ENCODE data around the gene PRIMA1.

DNA sequence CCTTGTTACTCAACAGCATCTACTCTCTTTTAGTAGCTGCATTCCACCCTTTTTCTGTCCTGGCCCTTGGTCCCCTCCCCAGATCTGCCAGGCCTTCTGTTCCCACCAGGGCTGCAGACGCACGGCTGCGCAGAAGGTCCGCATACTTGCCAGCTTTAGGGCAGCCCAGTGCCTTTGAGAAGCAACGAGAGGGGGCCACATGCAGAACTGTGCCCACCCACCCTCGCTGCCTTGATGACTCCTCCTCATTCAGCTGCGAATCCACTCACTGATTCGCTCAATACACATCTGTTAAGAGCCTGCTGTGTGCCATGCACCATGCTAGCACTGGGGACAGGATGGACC is 39.2 kb downstream of the PRIMA1 start:
- TF ChIP-seq, protein P1, sequence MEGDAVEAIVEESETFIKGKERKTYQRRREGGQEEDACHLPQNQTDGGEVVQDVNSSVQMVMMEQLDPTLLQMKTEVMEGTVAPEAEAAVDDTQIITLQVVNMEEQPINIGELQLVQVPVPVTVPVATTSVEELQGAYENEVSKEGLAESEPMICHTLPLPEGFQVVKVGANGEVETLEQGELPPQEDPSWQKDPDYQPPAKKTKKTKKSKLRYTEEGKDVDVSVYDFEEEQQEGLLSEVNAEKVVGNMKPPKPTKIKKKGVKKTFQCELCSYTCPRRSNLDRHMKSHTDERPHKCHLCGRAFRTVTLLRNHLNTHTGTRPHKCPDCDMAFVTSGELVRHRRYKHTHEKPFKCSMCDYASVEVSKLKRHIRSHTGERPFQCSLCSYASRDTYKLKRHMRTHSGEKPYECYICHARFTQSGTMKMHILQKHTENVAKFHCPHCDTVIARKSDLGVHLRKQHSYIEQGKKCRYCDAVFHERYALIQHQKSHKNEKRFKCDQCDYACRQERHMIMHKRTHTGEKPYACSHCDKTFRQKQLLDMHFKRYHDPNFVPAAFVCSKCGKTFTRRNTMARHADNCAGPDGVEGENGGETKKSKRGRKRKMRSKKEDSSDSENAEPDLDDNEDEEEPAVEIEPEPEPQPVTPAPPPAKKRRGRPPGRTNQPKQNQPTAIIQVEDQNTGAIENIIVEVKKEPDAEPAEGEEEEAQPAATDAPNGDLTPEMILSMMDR (IDR thresholded peaks at IDR 0.05; ENCODE audit: low read depth, low read length, poor library complexity, severe bottlenecking) = no peak
- no peak for TF ChIP-seq EZH2phosphoT487 (IDR thresholded peaks at IDR 0.05; ENCODE audit: borderline replicate concordance, low read length)
